Measurements from ENCODE around the gene KAT6B. TPM values are rescaled to one million over a fixed set of nuclear protein-coding genes. Genes with fewer than 3 reads are reported as not detected.
"Not testable (repeated sequence)": the region's sequence is repeated elsewhere in the genome, so short reads cannot be mapped to it uniquely, and the experiment has no call there.

KAT6B gene
- polyA plus RNA-seq, 6 donors from 2014 or later: 12.0 to 42.5 (median 29.4) TPM

- Mint-ChIP-seq H3K4me1 (peaks cover 45 to 59% (median 46%) of the 10 kb centered on the region in 3 donors), H3K4me3 (no peak overlapping the region), H3K27me3 (no peaks in the 10 kb centered on the region), H3K36me3 (no peaks in the 10 kb centered on the region), H3K9me3 (no peaks in the 10 kb centered on the region), H3K27ac (peak overlapping the region in 3 of 6 donors; percentile 5 to 43 (median 24))
- DNase-seq (no peak), ATAC-seq (ENCODE audit: low read depth in 2 of 2) (no peak)
Measured at GRCh38 chr10:74910241-74910975, 84.0 kb downstream of the KAT6B start.

- Mint-ChIP-seq H3K27ac (peak overlapping the region in 1 of 6 donors; percentile 43), H3K27me3 (no peaks in the 10 kb centered on the region), H3K4me3 (no peak overlapping the region), H3K4me1 (peaks cover 44 to 62% (median 45%) of the 10 kb centered on the region in 3 donors), H3K36me3 (no peaks in the 10 kb centered on the region), H3K9me3 (no peaks in the 10 kb centered on the region)
- DNase-seq (no peak), ATAC-seq (ENCODE audit: low read depth in 2 of 2) (no peak)
Measured at GRCh38 chr10:74910976-74911350, 84.6 kb downstream of the KAT6B start.

GRCh38 chr10:74912182-74912581, 85.8 kb downstream of the KAT6B start:
- Mint-ChIP-seq H3K4me1 (peaks cover 32 to 52% (median 39%) of the 10 kb centered on the region in 3 donors), H3K9me3 (no peaks in the 10 kb centered on the region), H3K27me3 (no peaks in the 10 kb centered on the region), H3K27ac (peak overlapping the region in 1 of 6 donors; percentile 8), H3K4me3 (no peak overlapping the region), H3K36me3 (peaks cover 0 to 5% of the 10 kb centered on the region in 2 donors)
- ATAC-seq (ENCODE audit: low read depth in 2 of 2) (no peak), DNase-seq (no peak)

GRCh38 chr10:74912682-74913081, 86.3 kb downstream of the KAT6B start:
- H3K4me3 Mint-ChIP-seq: peak overlapping the region in 4 of 8 donors; percentile 17 to 37 (median 34)
- no peak for ATAC-seq (ENCODE audit: low read depth in 2 of 2)
- H3K9me3 Mint-ChIP-seq: no peaks in the 10 kb centered on the region
- peak overlapping the region in 3 of 6 donors; percentile 14 to 82 (median 29) for H3K27ac Mint-ChIP-seq
- DNase-seq: no peak
- no peaks in the 10 kb centered on the region for H3K27me3 Mint-ChIP-seq
- H3K36me3 Mint-ChIP-seq: peaks cover 2 to 5% of the 10 kb centered on the region in 2 donors
- peaks cover 36 to 47% (median 42%) of the 10 kb centered on the region in 3 donors for H3K4me1 Mint-ChIP-seq

- H3K4me1 Mint-ChIP-seq: peaks cover 38 to 47% (median 43%) of the 10 kb centered on the region in 3 donors
- DNase-seq (no peak), ATAC-seq (ENCODE audit: low read depth in 2 of 2) (peak; percentile 62 to 75)
- peaks cover 5% of the 10 kb centered on the region in 2 donors for H3K36me3 Mint-ChIP-seq
- peak overlapping the region in 6 of 8 donors; percentile 3 to 68 (median 34) for H3K4me3 Mint-ChIP-seq
- H3K27me3 Mint-ChIP-seq: no peaks in the 10 kb centered on the region
- peak overlapping the region in 5 of 6 donors; percentile 3 to 42 (median 29) for H3K27ac Mint-ChIP-seq
- H3K9me3 Mint-ChIP-seq: peaks cover 0 to 4% (median 0%) of the 10 kb centered on the region in 7 donors
Measured at GRCh38 chr10:74913377-74913979, 87.1 kb downstream of the KAT6B start.

GRCh38 chr10:74916283-74916682, 89.9 kb downstream of the KAT6B start:
- peaks cover 28 to 33% (median 31%) of the 10 kb centered on the region in 3 donors for H3K4me1 Mint-ChIP-seq
- peaks cover 1 to 21% (median 8%) of the 10 kb centered on the region in 7 donors for H3K9me3 Mint-ChIP-seq
- H3K4me3 Mint-ChIP-seq: no peak overlapping the region
- ATAC-seq (ENCODE audit: low read depth in 2 of 2): no peak
- H3K36me3 Mint-ChIP-seq: peaks cover 15 to 17% of the 10 kb centered on the region in 2 donors
- no peak for DNase-seq
- H3K27ac Mint-ChIP-seq: peak overlapping the region in 1 of 6 donors; percentile 21
- no peaks in the 10 kb centered on the region for H3K27me3 Mint-ChIP-seq

DNA sequence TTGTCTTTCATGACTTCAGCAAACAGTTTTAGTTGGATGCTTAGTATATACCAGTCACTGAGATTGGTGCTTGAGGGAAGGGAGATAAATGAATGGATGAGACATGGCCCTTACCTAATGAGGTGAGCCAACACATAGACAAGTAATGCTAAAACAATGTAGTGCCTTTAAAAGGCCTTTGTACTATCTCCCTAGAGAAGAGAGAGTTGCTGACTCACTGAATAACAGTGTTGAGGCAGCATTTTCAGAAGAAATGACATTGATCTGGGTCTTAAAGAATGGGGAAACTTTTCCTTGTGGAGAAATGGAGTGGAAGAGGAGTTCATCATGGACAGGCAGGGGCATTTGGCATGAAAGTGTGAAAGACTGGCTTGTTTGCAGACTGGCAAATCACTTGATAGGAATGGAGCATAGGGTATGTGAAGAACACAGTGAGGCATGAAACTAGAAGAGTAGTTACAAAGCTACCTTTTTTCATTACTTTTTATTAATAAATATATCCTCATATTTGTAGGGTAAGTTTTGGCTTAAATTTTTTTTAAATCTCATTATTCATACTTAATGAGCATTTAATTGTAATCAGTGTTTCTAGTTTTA, 91.2 kb downstream of the KAT6B start:
- Mint-ChIP-seq H3K4me1 (peaks cover 24 to 33% (median 25%) of the 10 kb centered on the region in 3 donors), H3K27ac (no peak overlapping the region), H3K36me3 (peaks cover 15 to 17% of the 10 kb centered on the region in 2 donors), H3K4me3 (no peak overlapping the region), H3K9me3 (peaks cover 1 to 21% (median 8%) of the 10 kb centered on the region in 7 donors), H3K27me3 (no peaks in the 10 kb centered on the region)
- DNase-seq (no peak), ATAC-seq (ENCODE audit: low read depth in 2 of 2) (no peak)

DNA sequence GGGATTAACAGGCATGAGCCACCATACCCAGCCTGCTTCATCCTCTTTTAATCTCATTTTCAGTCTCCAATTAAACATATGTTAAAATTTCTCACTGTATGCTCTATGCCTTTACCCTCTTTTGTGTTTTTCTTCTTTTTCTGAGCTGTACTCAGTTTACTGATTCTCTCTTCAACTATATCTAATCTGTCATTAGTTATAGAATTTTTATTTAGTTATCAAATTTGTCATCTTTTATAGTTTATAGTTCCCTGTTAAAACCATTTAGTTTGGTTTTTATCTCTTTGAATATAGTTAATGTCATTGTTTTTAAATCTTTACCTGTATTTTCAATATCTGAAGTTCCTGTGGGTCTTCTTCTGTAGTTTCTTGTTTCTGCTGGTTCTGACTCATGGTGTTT, 93.3 kb downstream of the KAT6B start:
- peaks cover 1 to 21% (median 8%) of the 10 kb centered on the region in 7 donors for H3K9me3 Mint-ChIP-seq
- H3K27me3 Mint-ChIP-seq: no peaks in the 10 kb centered on the region
- peaks cover 26 to 35% (median 27%) of the 10 kb centered on the region in 3 donors for H3K4me1 Mint-ChIP-seq
- peak overlapping the region in 2 of 6 donors; percentile 22 to 87 for H3K27ac Mint-ChIP-seq
- H3K4me3 Mint-ChIP-seq: no peak overlapping the region
- no peak for ATAC-seq (ENCODE audit: low read depth in 2 of 2)
- no peak for DNase-seq
- peaks cover 15 to 17% of the 10 kb centered on the region in 2 donors for H3K36me3 Mint-ChIP-seq

GRCh38 chr10:74921070-74921469, 94.7 kb downstream of the KAT6B start:
- H3K9me3 Mint-ChIP-seq: peaks cover 1 to 21% (median 8%) of the 10 kb centered on the region in 7 donors
- peaks cover 19 to 28% (median 23%) of the 10 kb centered on the region in 3 donors for H3K4me1 Mint-ChIP-seq
- peak overlapping the region in 1 of 6 donors; percentile 94 for H3K27ac Mint-ChIP-seq
- not testable (repeated sequence) for H3K27me3 Mint-ChIP-seq; H3K4me3 Mint-ChIP-seq; ATAC-seq (ENCODE audit: low read depth in 2 of 2); DNase-seq
- H3K36me3 Mint-ChIP-seq: peaks cover 15 to 16% of the 10 kb centered on the region in 2 donors

GRCh38 chr10:74921744-74922143, 95.3 kb downstream of the KAT6B start:
- peaks cover 22 to 27% (median 25%) of the 10 kb centered on the region in 3 donors for H3K4me1 Mint-ChIP-seq
- peak overlapping the region in 1 of 8 donors; percentile 44 for H3K4me3 Mint-ChIP-seq
- peak overlapping the region in 1 of 6 donors; percentile 94 for H3K27ac Mint-ChIP-seq
- no peaks in the 10 kb centered on the region for H3K27me3 Mint-ChIP-seq
- DNase-seq (no peak), ATAC-seq (ENCODE audit: low read depth in 2 of 2) (no peak)
- peaks cover 12 to 15% of the 10 kb centered on the region in 2 donors for H3K36me3 Mint-ChIP-seq
- H3K9me3 Mint-ChIP-seq: peaks cover 1 to 21% (median 8%) of the 10 kb centered on the region in 7 donors

GRCh38 chr10:74922921-74923320, 96.5 kb downstream of the KAT6B start:
- no peak for DNase-seq
- Mint-ChIP-seq H3K36me3 (peaks cover 10 to 12% of the 10 kb centered on the region in 2 donors), H3K4me1 (peaks cover 22 to 33% (median 27%) of the 10 kb centered on the region in 3 donors), H3K4me3 (no peak overlapping the region), H3K27me3 (no peaks in the 10 kb centered on the region), H3K9me3 (peaks cover 1 to 21% (median 8%) of the 10 kb centered on the region in 7 donors), H3K27ac (peak overlapping the region in 2 of 6 donors; percentile 2 to 31)
- ATAC-seq (ENCODE audit: low read depth in 2 of 2): no peak

DNA sequence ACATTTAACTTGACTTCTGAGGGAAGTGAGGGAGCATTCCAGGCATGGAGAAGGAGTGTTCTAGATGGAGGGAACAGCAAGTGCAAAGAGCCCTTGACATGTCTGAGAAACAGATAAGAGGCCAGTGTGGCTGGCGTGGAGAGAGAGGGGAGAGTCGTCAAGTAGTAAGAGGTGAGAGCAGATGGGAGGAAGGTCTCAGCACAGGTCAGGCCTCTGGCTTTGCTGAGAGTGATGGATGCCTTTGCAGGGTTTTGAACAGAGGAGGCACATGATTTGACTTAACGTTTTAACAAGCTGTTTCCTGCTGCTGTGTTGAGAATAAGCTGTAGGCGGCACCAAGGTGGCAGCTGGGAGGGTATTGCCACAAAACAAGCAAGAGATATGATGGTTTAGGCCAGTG, 97.2 kb downstream of the KAT6B start:
- Mint-ChIP-seq H3K9me3 (peaks cover 1 to 16% (median 8%) of the 10 kb centered on the region in 7 donors), H3K27me3 (no peaks in the 10 kb centered on the region), H3K27ac (peak overlapping the region in 4 of 6 donors; percentile 1 to 55 (median 16)), H3K4me3 (no peak overlapping the region), H3K36me3 (peaks cover 10 to 12% of the 10 kb centered on the region in 2 donors), H3K4me1 (peaks cover 22 to 33% (median 30%) of the 10 kb centered on the region in 3 donors)
- no peak for DNase-seq
- peak; percentile 38 to 54 for ATAC-seq (ENCODE audit: low read depth in 2 of 2)

- Mint-ChIP-seq H3K9me3 (peaks cover 1 to 12% (median 7%) of the 10 kb centered on the region in 7 donors), H3K36me3 (peaks cover 8 to 11% of the 10 kb centered on the region in 2 donors), H3K27ac (peak overlapping the region in 1 of 6 donors; percentile 8), H3K27me3 (no peaks in the 10 kb centered on the region), H3K4me3 (no peak overlapping the region), H3K4me1 (peaks cover 22 to 33% (median 30%) of the 10 kb centered on the region in 3 donors)
- no peak for ATAC-seq (ENCODE audit: low read depth in 2 of 2)
- no peak for DNase-seq
Measured at GRCh38 chr10:74924251-74924963, 98.0 kb downstream of the KAT6B start.
